ENCODE results near the gene SAMD15.

- no peak for TF ChIP-seq POLR2A (IDR thresholded peaks at IDR 0.05; ENCODE audit: low read depth, low read length)
- TF ChIP-seq POLR2AphosphoS5 (IDR thresholded peaks at IDR 0.05; ENCODE audit: low read depth, low read length), result no peak
- no peak for TF ChIP-seq TAF1 (IDR thresholded peaks at IDR 0.05; ENCODE audit: borderline replicate concordance, low read depth, low read length)
These were observed 4.8 kb upstream of the SAMD15 start for GRCh38 chr14:77372304-77372841.

Data from GM12892 (cell line).